GM18873 (cell line): Measurements from ENCODE around the gene GADD45A.
"Not testable (repeated sequence)": the region's sequence is repeated elsewhere in the genome, so short reads cannot be mapped to it uniquely, and the experiment has no call there.

ENCODE experiments used
- ATAC-seq: cut with Tn5 transposase; IDR thresholded peaks from one replicate; pipeline ENCODE4 v1.9.1; 2021; ENCODE audit warnings: mild to moderate bottlenecking, moderate library complexity, moderate number of reproducible peaks; ENCODE audit not compliant: unreplicated experiment, low FRiP score

Gene GADD45A

GRCh38 chr1:67717876-67718275, 32.9 kb downstream of the GADD45A start:
- no peak for ATAC-seq

GRCh38 chr1:67719329-67720196, 34.6 kb downstream of the GADD45A start:
- no peak for ATAC-seq

GRCh38 chr1:67721112-67721511, 36.1 kb downstream of the GADD45A start:
- ATAC-seq: no peak

GRCh38 chr1:67721650-67722291, 36.8 kb downstream of the GADD45A start:
- no peak for ATAC-seq

GRCh38 chr1:67722292-67722944, 37.4 kb downstream of the GADD45A start:
- no peak for ATAC-seq

GRCh38 chr1:67723126-67723525, 38.1 kb downstream of the GADD45A start:
- ATAC-seq: no peak

GRCh38 chr1:67723620-67724019, 38.6 kb downstream of the GADD45A start:
- peak; percentile 74 for ATAC-seq

- no peak for ATAC-seq
Observed at GRCh38 chr1:67724928-67725560, 40.0 kb downstream of the GADD45A start.

- ATAC-seq: no peak
Observed at GRCh38 chr1:67726224-67726623, 41.2 kb downstream of the GADD45A start.

- ATAC-seq: no peak
Observed at GRCh38 chr1:67729872-67730271, 44.9 kb downstream of the GADD45A start.

GRCh38 chr1:67730312-67730711, 45.3 kb downstream of the GADD45A start:
- ATAC-seq: not testable (repeated sequence)

- ATAC-seq: no peak
Observed at GRCh38 chr1:67731322-67731721, 46.3 kb downstream of the GADD45A start.

GRCh38 chr1:67732750-67733151, 47.8 kb downstream of the GADD45A start:
- ATAC-seq: peak; percentile 34

GRCh38 chr1:67733681-67734322, 48.8 kb downstream of the GADD45A start:
- ATAC-seq: no peak

- no peak for ATAC-seq
Observed at GRCh38 chr1:67734323-67734690, 49.3 kb downstream of the GADD45A start.

GRCh38 chr1:67735206-67735605, 50.2 kb downstream of the GADD45A start:
- no peak for ATAC-seq

GRCh38 chr1:67735806-67736627, 51.0 kb downstream of the GADD45A start:
- ATAC-seq: peak; percentile 94

GRCh38 chr1:67736750-67737149, 51.7 kb downstream of the GADD45A start:
- no peak for ATAC-seq

GRCh38 chr1:67737875-67738274, 52.9 kb downstream of the GADD45A start:
- no peak for ATAC-seq
